ENCODE data around the gene TNNT2. TPM values are rescaled to one million over a fixed set of nuclear protein-coding genes. Genes with fewer than 3 reads are reported as not detected.

The TNNT2 gene
- not detected for total RNA-seq

- H3K4me1 Mint-ChIP-seq (ENCODE audit: low read depth) = no peaks in the 10 kb centered on the region
- DNase-seq = no peak
- H3K27me3 Mint-ChIP-seq (ENCODE audit: low read depth) = peaks cover 3% of the 10 kb centered on the region
- no peak for ATAC-seq
- no peak within 1 kb of the TSS for H3K27ac Mint-ChIP-seq
- POLR2A ChIA-PET = no interaction called here
- H3K9me3 Mint-ChIP-seq (ENCODE audit: insufficient read depth) = no peaks in the 10 kb centered on the region
- H3K4me3 Mint-ChIP-seq = no peak within 1 kb of the TSS
- no peaks in the 10 kb centered on the region for H3K36me3 Mint-ChIP-seq (ENCODE audit: low read depth)
- CTCF ChIA-PET = no interaction called here
Observed at GRCh38 chr1:201377611-201378092, at the start of gene TNNT2. TNNT2 (minus strand) TSS chr1:201377680; CDS start chr1:201373254, 4,426 bp downstream.

- peaks cover 20% of the 10 kb centered on the region for H3K27me3 Mint-ChIP-seq (ENCODE audit: low read depth)
- no peak overlapping the region for H3K27ac Mint-ChIP-seq
- H3K4me3 Mint-ChIP-seq = no peak overlapping the region
- no peaks in the 10 kb centered on the region for H3K9me3 Mint-ChIP-seq (ENCODE audit: insufficient read depth)
- peak; percentile 50 for DNase-seq
- CTCF ChIA-PET = interaction anchor here (1.1 to 1.2 kb wide), 2 partner anchors 56 to 78 kb away, joined by 3 read pairs; no protein-coding TSS in a partner anchor
- peak; percentile 74 for ATAC-seq
- H3K4me1 Mint-ChIP-seq (ENCODE audit: low read depth) = peaks cover 17% of the 10 kb centered on the region
- POLR2A ChIA-PET = interaction anchor here (0.5 kb wide), 2 partner anchors 9 to 55 kb away, joined by 3 read pairs; no protein-coding TSS in a partner anchor
- no peaks in the 10 kb centered on the region for H3K36me3 Mint-ChIP-seq (ENCODE audit: low read depth)
Observed at GRCh38 chr1:201426479-201427310, 49.2 kb upstream of the TNNT2 start.

- Mint-ChIP-seq H3K27ac (no peak overlapping the region), H3K36me3 (ENCODE audit: low read depth) (no peaks in the 10 kb centered on the region), H3K9me3 (ENCODE audit: insufficient read depth) (no peaks in the 10 kb centered on the region), H3K27me3 (ENCODE audit: low read depth) (peaks cover 12% of the 10 kb centered on the region), H3K4me3 (no peak overlapping the region), H3K4me1 (ENCODE audit: low read depth) (peaks cover 17% of the 10 kb centered on the region)
- DNase-seq (no peak), ATAC-seq (no peak)
- ChIA-PET CTCF (no interaction called here), POLR2A (no interaction called here)
Observed at GRCh38 chr1:201424146-201424545, 46.7 kb upstream of the TNNT2 start.

- POLR2A ChIA-PET = no interaction called here
- Mint-ChIP-seq H3K27ac (no peak overlapping the region), H3K4me1 (ENCODE audit: low read depth) (peaks cover 17% of the 10 kb centered on the region), H3K4me3 (no peak overlapping the region), H3K36me3 (ENCODE audit: low read depth) (no peaks in the 10 kb centered on the region), H3K27me3 (ENCODE audit: low read depth) (peaks cover 12% of the 10 kb centered on the region), H3K9me3 (ENCODE audit: insufficient read depth) (no peaks in the 10 kb centered on the region)
- ATAC-seq (no peak), DNase-seq (no peak)
- CTCF ChIA-PET = no interaction called here
Observed at GRCh38 chr1:201423655-201424054, 46.2 kb upstream of the TNNT2 start.

- Mint-ChIP-seq H3K4me1 (ENCODE audit: low read depth) (peaks cover 17% of the 10 kb centered on the region), H3K9me3 (ENCODE audit: insufficient read depth) (no peaks in the 10 kb centered on the region), H3K4me3 (no peak overlapping the region), H3K27me3 (ENCODE audit: low read depth) (peaks cover 14% of the 10 kb centered on the region), H3K27ac (no peak overlapping the region), H3K36me3 (ENCODE audit: low read depth) (no peaks in the 10 kb centered on the region)
- ATAC-seq = no peak
- ChIA-PET POLR2A (no interaction called here), CTCF (no interaction called here)
- no peak for DNase-seq
Observed at GRCh38 chr1:201422436-201423030, 45.1 kb upstream of the TNNT2 start.

- Mint-ChIP-seq H3K27ac (no peak overlapping the region), H3K9me3 (ENCODE audit: insufficient read depth) (no peaks in the 10 kb centered on the region), H3K4me1 (ENCODE audit: low read depth) (peaks cover 12% of the 10 kb centered on the region), H3K36me3 (ENCODE audit: low read depth) (no peaks in the 10 kb centered on the region), H3K27me3 (ENCODE audit: low read depth) (peaks cover 19% of the 10 kb centered on the region), H3K4me3 (no peak overlapping the region)
- POLR2A ChIA-PET = no interaction called here
- CTCF ChIA-PET = no interaction called here
- no peak for DNase-seq
- ATAC-seq = no peak
Observed at GRCh38 chr1:201422026-201422425, 44.5 kb upstream of the TNNT2 start.

- H3K27me3 Mint-ChIP-seq (ENCODE audit: low read depth) = peaks cover 24% of the 10 kb centered on the region
- POLR2A ChIA-PET = no interaction called here
Observed at GRCh38 chr1:201421041-201421440, 43.6 kb upstream of the TNNT2 start.

GRCh38 chr1:201420608-201421002 is 43.1 kb upstream of the TNNT2 start:
- Mint-ChIP-seq H3K27ac (no peak overlapping the region), H3K27me3 (ENCODE audit: low read depth) (peaks cover 22% of the 10 kb centered on the region), H3K4me3 (no peak overlapping the region), H3K9me3 (ENCODE audit: insufficient read depth) (no peaks in the 10 kb centered on the region), H3K4me1 (ENCODE audit: low read depth) (no peaks in the 10 kb centered on the region), H3K36me3 (ENCODE audit: low read depth) (no peaks in the 10 kb centered on the region)
- no peak for DNase-seq
- no peak for ATAC-seq
- POLR2A ChIA-PET = no interaction called here
- CTCF ChIA-PET = no interaction called here

More at GRCh38 chr1:201421041-201421440, 43.6 kb upstream of the TNNT2 start:
- Mint-ChIP-seq H3K9me3 (ENCODE audit: insufficient read depth) (no peaks in the 10 kb centered on the region), H3K27ac (no peak overlapping the region), H3K4me1 (ENCODE audit: low read depth) (peaks cover 2% of the 10 kb centered on the region), H3K4me3 (no peak overlapping the region), H3K36me3 (ENCODE audit: low read depth) (no peaks in the 10 kb centered on the region)
- no peak for ATAC-seq
- CTCF ChIA-PET = no interaction called here
- no peak for DNase-seq

- POLR2A ChIA-PET = no interaction called here
- CTCF ChIA-PET = no interaction called here
- H3K9me3 Mint-ChIP-seq (ENCODE audit: insufficient read depth) = no peaks in the 10 kb centered on the region
- H3K27me3 Mint-ChIP-seq (ENCODE audit: low read depth) = peaks cover 24% of the 10 kb centered on the region
- H3K27ac Mint-ChIP-seq = no peak overlapping the region
- DNase-seq = no peak
- no peak for ATAC-seq
- H3K36me3 Mint-ChIP-seq (ENCODE audit: low read depth) = no peaks in the 10 kb centered on the region
- H3K4me3 Mint-ChIP-seq = no peak overlapping the region
- no peaks in the 10 kb centered on the region for H3K4me1 Mint-ChIP-seq (ENCODE audit: low read depth)
Observed at GRCh38 chr1:201419746-201420607, 42.5 kb upstream of the TNNT2 start.

- POLR2A ChIA-PET = no interaction called here
- Mint-ChIP-seq H3K36me3 (ENCODE audit: low read depth) (no peaks in the 10 kb centered on the region), H3K9me3 (ENCODE audit: insufficient read depth) (no peaks in the 10 kb centered on the region), H3K27me3 (ENCODE audit: low read depth) (peaks cover 24% of the 10 kb centered on the region), H3K27ac (no peak overlapping the region), H3K4me1 (ENCODE audit: low read depth) (no peaks in the 10 kb centered on the region), H3K4me3 (no peak overlapping the region)
- CTCF ChIA-PET = no interaction called here
- DNase-seq (no peak), ATAC-seq (no peak)
Observed at GRCh38 chr1:201419256-201419655, 41.8 kb upstream of the TNNT2 start.

- no peak for ATAC-seq
Observed at GRCh38 chr1:201418461-201418860, 41.0 kb upstream of the TNNT2 start.

More at GRCh38 chr1:201418461-201418860, 41.0 kb upstream of the TNNT2 start:
- H3K4me3 Mint-ChIP-seq = no peak overlapping the region
- no peaks in the 10 kb centered on the region for H3K36me3 Mint-ChIP-seq (ENCODE audit: low read depth)
- no peak for DNase-seq
- POLR2A ChIA-PET = no interaction called here
- H3K27ac Mint-ChIP-seq = no peak overlapping the region
- no peaks in the 10 kb centered on the region for H3K9me3 Mint-ChIP-seq (ENCODE audit: insufficient read depth)
- CTCF ChIA-PET = no interaction called here
- H3K27me3 Mint-ChIP-seq (ENCODE audit: low read depth) = peaks cover 21% of the 10 kb centered on the region
- no peaks in the 10 kb centered on the region for H3K4me1 Mint-ChIP-seq (ENCODE audit: low read depth)

Data from activated CD8-positive, alpha-beta T cell treated with anti-CD3 and anti-CD28 coated beads, Interleukin-2, amount 10 ng/mL, durations not matched to agents 7 days and 5 days (primary cell).